Measurements from ENCODE around the gene SMIM31. TPM values are rescaled to one million over a fixed set of nuclear protein-coding genes. Genes with fewer than 3 reads are reported as not detected.

SMIM31 gene
- polyA plus RNA-seq, 3 donors, result not detected

- no peak overlapping the region for H3K4me3 Mint-ChIP-seq
- intact Hi-C loops (cut with micrococcal nuclease), result no loop called here
- H3K9me3 Mint-ChIP-seq, result peaks cover 2 to 11% (median 4%) of the 10 kb centered on the region in 7 donors
- Histone ChIP-seq H3K79me2 (ENCODE audit: insufficient read depth, low read length) (no peaks in the 10 kb centered on the region), H3K27me3 (ENCODE audit: control insufficient read depth in 2 of 2, insufficient read depth in 2 of 2, low read length in 2 of 2) (no peaks in the 10 kb centered on the region), H3K36me3 (replicated peaks in 1 of 2; ENCODE audit: control insufficient read depth in 1 of 2, insufficient read depth in 2 of 2, low read length in 2 of 2) (no peaks in the 10 kb centered on the region), H3K4me2 (replicated peaks; ENCODE audit: extremely low read depth, low read length, poor library complexity, severe bottlenecking) (no peak overlapping the region), H3K27ac (ENCODE audit: low read depth in 1 of 2, low read length in 2 of 2) (no peak overlapping the region), H2AFZ (ENCODE audit: insufficient read depth, low read depth, low read length, poor library complexity, severe bottlenecking) (no peak overlapping the region), H3K9ac (ENCODE audit: insufficient read depth, low read length, poor library complexity, severe bottlenecking) (no peak overlapping the region), H4K20me1 (ENCODE audit: insufficient read depth, low read length) (no peaks in the 10 kb centered on the region), H3K9me3 (replicated peaks in 1 of 2; ENCODE audit: control insufficient read depth in 1 of 2, insufficient read depth in 1 of 2, low read length in 2 of 2) (no peaks in the 10 kb centered on the region), H3K4me1 (ENCODE audit: control insufficient read depth in 1 of 2, insufficient read depth in 2 of 2, low read length in 2 of 2) (no peaks in the 10 kb centered on the region), H3K4me3 (replicated peaks in 1 of 3; ENCODE audit: low read depth in 2 of 3, low read length in 3 of 3) (no peak overlapping the region)
- no peak overlapping the region for H3K27ac Mint-ChIP-seq
- no peaks in the 10 kb centered on the region for H3K4me1 Mint-ChIP-seq
- DNase-seq, result no peak
- TF ChIP-seq CTCF (IDR thresholded peaks at IDR 0.05), result no peak
- WGBS (ENCODE audit: insufficient coverage), result 29% methylated on average over 1 of the region's 2 CpGs
- no peaks in the 10 kb centered on the region for H3K36me3 Mint-ChIP-seq
- no peaks in the 10 kb centered on the region for H3K27me3 Mint-ChIP-seq (ENCODE audit: low read depth in 3 of 3)
Measured at GRCh38 chr4:164847967-164848649, 94.2 kb downstream of the SMIM31 start.

Small RNA genes lying within 50 kb of the gene (small RNA-seq; reads per million reads assigned to genes)
- gene RNU6-668P (ENCODE audit: insufficient read length, low read depth), result not detected

Other genes with a start within 250 kb of the SMIM31 start
- gene APELA, start 123.0 kb downstream of the SMIM31 start, polyA plus RNA-seq, result not detected
- under 1 TPM in 1 of 3 donors, not detected in 2; 0.04 TPM for gene TRIM61, start 223.5 kb downstream of the SMIM31 start, polyA plus RNA-seq